Measurements from ENCODE around the gene ALDOB.

Gene ALDOB

DNA sequence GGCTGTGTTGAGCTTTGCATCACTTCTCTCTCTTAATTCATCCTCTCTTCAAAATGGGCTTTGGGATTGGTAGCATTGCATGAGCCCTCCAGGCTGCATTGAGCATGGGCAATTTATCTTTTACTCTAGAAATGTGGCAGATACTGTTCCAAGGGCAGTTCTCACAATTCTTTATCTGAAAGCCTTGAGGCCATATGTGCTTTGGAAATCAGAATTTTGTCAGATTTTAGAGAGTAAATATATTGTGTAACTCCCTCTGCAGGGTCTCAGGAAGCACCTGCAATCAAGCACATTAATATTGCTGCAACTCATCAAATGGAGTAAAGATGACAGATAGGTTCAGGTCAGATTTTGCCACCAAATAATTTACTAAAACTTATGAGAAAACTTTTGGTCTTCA, 17.6 kb downstream of the ALDOB start:
- H3K9me3 ChIP-seq (ENCODE audit: control insufficient read depth, low read length): peaks cover 21% of the 10 kb centered on the region
- H4K91ac ChIP-seq (ENCODE audit: low read length): no peak overlapping the region
- no peak overlapping the region for H3K9ac ChIP-seq (ENCODE audit: low read length)
- H3K14ac ChIP-seq (ENCODE audit: low read length in 2 of 2): no peak overlapping the region
- H3K4me3 ChIP-seq (ENCODE audit: insufficient read depth in 1 of 2, low read depth in 1 of 2, low read length in 2 of 2): no peak overlapping the region
- no peak overlapping the region for H2BK12ac ChIP-seq (ENCODE audit: low read length in 2 of 2)
- no peak overlapping the region for H3K27ac ChIP-seq (ENCODE audit: low read length, poor library complexity, severe bottlenecking)
- no peak overlapping the region for H3K4ac ChIP-seq (ENCODE audit: low read depth in 1 of 2, low read length in 2 of 2)
- no peak overlapping the region for H2AFZ ChIP-seq (ENCODE audit: low read depth, low read length)
- no peak overlapping the region for H2AK5ac ChIP-seq (ENCODE audit: low read length, severe bottlenecking)
- no peak overlapping the region for H2BK5ac ChIP-seq (ENCODE audit: low read depth, low read length, poor library complexity, severe bottlenecking)
- H3K4me2 ChIP-seq (ENCODE audit: low read length, poor library complexity, severe bottlenecking): no peak overlapping the region
- no peaks in the 10 kb centered on the region for H3K79me1 ChIP-seq (replicated peaks; ENCODE audit: low read length, poor library complexity, severe bottlenecking)
- no peak overlapping the region for H2BK15ac ChIP-seq (ENCODE audit: low read depth, poor library complexity, severe bottlenecking)
- no peak for DNase-seq
- H3K23ac ChIP-seq (ENCODE audit: low read length in 2 of 2): no peak overlapping the region
- no peak overlapping the region for H3K18ac ChIP-seq (ENCODE audit: low read depth in 1 of 2, low read length in 2 of 2)
- no peak overlapping the region for H4K8ac ChIP-seq (ENCODE audit: low read length)
- H3K27me3 ChIP-seq (ENCODE audit: control insufficient read depth in 1 of 2, insufficient read depth in 1 of 2, low read length in 2 of 2): no peaks in the 10 kb centered on the region
- no peaks in the 10 kb centered on the region for H3K4me1 ChIP-seq (ENCODE audit: control insufficient read depth, insufficient read depth, low read depth, low read length)
- H3K36me3 ChIP-seq (ENCODE audit: control insufficient read depth in 1 of 2, insufficient read depth in 2 of 2, low read depth in 1 of 2, low read length in 2 of 2): no peaks in the 10 kb centered on the region
- H2BK120ac ChIP-seq (ENCODE audit: low read depth, low read length): no peak overlapping the region

GRCh38 chr9:101417389-101417788, 18.2 kb downstream of the ALDOB start:
- Histone ChIP-seq H3K9me3 (ENCODE audit: control insufficient read depth, low read length) (peaks cover 26% of the 10 kb centered on the region), H3K4me3 (ENCODE audit: insufficient read depth in 1 of 2, low read depth in 1 of 2, low read length in 2 of 2) (no peak overlapping the region), H3K23ac (ENCODE audit: low read length in 2 of 2) (no peak overlapping the region), H2AFZ (ENCODE audit: low read depth, low read length) (no peak overlapping the region), H3K9ac (ENCODE audit: low read length) (no peak overlapping the region), H3K4me1 (ENCODE audit: control insufficient read depth, insufficient read depth, low read depth, low read length) (no peaks in the 10 kb centered on the region), H3K27ac (ENCODE audit: low read length, poor library complexity, severe bottlenecking) (no peak overlapping the region), H4K8ac (ENCODE audit: low read length) (no peak overlapping the region), H3K4ac (ENCODE audit: low read depth in 1 of 2, low read length in 2 of 2) (no peak overlapping the region), H2BK15ac (ENCODE audit: low read depth, poor library complexity, severe bottlenecking) (no peak overlapping the region), H3K4me2 (ENCODE audit: low read length, poor library complexity, severe bottlenecking) (no peak overlapping the region), H3K18ac (ENCODE audit: low read depth in 1 of 2, low read length in 2 of 2) (no peak overlapping the region), H2BK5ac (ENCODE audit: low read depth, low read length, poor library complexity, severe bottlenecking) (no peak overlapping the region), H2BK120ac (ENCODE audit: low read depth, low read length) (no peak overlapping the region), H3K14ac (ENCODE audit: low read length in 2 of 2) (no peak overlapping the region), H4K91ac (ENCODE audit: low read length) (no peak overlapping the region), H2AK5ac (ENCODE audit: low read length, severe bottlenecking) (no peak overlapping the region), H2BK12ac (ENCODE audit: low read length in 2 of 2) (no peak overlapping the region), H3K36me3 (ENCODE audit: control insufficient read depth in 1 of 2, insufficient read depth in 2 of 2, low read depth in 1 of 2, low read length in 2 of 2) (no peaks in the 10 kb centered on the region), H3K79me1 (replicated peaks; ENCODE audit: low read length, poor library complexity, severe bottlenecking) (no peaks in the 10 kb centered on the region), H3K27me3 (ENCODE audit: control insufficient read depth in 1 of 2, insufficient read depth in 1 of 2, low read length in 2 of 2) (no peaks in the 10 kb centered on the region)
- DNase-seq: no peak

DNA sequence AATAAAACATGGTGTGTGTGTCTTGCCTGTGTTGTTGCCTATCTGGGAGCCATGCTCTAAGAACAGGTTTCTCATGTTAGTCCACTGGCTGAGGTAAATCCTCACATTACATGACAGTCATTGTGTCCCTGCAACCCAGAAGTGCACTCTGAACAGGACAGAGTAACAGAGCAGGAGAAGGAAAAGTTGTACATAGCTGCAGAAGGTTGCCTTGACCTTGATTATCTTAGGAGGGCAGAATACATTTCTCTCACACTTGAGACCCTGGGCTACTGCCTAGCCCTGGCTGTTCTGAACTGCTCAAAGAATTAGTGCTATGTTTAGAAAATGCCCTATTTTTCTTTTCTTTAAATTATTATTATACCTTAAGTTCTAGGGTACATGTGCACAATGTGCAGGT, 20.0 kb downstream of the ALDOB start:
- DNase-seq: no peak
- H3K4me3 ChIP-seq (ENCODE audit: insufficient read depth in 1 of 2, low read depth in 1 of 2, low read length in 2 of 2): no peak overlapping the region
- no peaks in the 10 kb centered on the region for H3K27me3 ChIP-seq (ENCODE audit: control insufficient read depth in 1 of 2, insufficient read depth in 1 of 2, low read length in 2 of 2)
- no peak overlapping the region for H3K23ac ChIP-seq (ENCODE audit: low read length in 2 of 2)
- H4K8ac ChIP-seq (ENCODE audit: low read length): no peak overlapping the region
- no peaks in the 10 kb centered on the region for H3K36me3 ChIP-seq (ENCODE audit: control insufficient read depth in 1 of 2, insufficient read depth in 2 of 2, low read depth in 1 of 2, low read length in 2 of 2)
- H2BK12ac ChIP-seq (ENCODE audit: low read length in 2 of 2): no peak overlapping the region
- no peak overlapping the region for H2AK5ac ChIP-seq (ENCODE audit: low read length, severe bottlenecking)
- no peak overlapping the region for H3K18ac ChIP-seq (ENCODE audit: low read depth in 1 of 2, low read length in 2 of 2)
- no peak overlapping the region for H2BK5ac ChIP-seq (ENCODE audit: low read depth, low read length, poor library complexity, severe bottlenecking)
- H3K14ac ChIP-seq (ENCODE audit: low read length in 2 of 2): no peak overlapping the region
- no peak overlapping the region for H2BK120ac ChIP-seq (ENCODE audit: low read depth, low read length)
- no peak overlapping the region for H4K91ac ChIP-seq (ENCODE audit: low read length)
- no peak overlapping the region for H2BK15ac ChIP-seq (ENCODE audit: low read depth, poor library complexity, severe bottlenecking)
- H3K4me1 ChIP-seq (ENCODE audit: control insufficient read depth, insufficient read depth, low read depth, low read length): no peaks in the 10 kb centered on the region
- no peak overlapping the region for H3K4ac ChIP-seq (ENCODE audit: low read depth in 1 of 2, low read length in 2 of 2)
- H3K79me1 ChIP-seq (replicated peaks; ENCODE audit: low read length, poor library complexity, severe bottlenecking): no peaks in the 10 kb centered on the region
- H3K9ac ChIP-seq (ENCODE audit: low read length): no peak overlapping the region
- H3K9me3 ChIP-seq (ENCODE audit: control insufficient read depth, low read length): peaks cover 41% of the 10 kb centered on the region
- H3K27ac ChIP-seq (ENCODE audit: low read length, poor library complexity, severe bottlenecking): no peak overlapping the region
- no peak overlapping the region for H3K4me2 ChIP-seq (ENCODE audit: low read length, poor library complexity, severe bottlenecking)
- no peak overlapping the region for H2AFZ ChIP-seq (ENCODE audit: low read depth, low read length)

DNA sequence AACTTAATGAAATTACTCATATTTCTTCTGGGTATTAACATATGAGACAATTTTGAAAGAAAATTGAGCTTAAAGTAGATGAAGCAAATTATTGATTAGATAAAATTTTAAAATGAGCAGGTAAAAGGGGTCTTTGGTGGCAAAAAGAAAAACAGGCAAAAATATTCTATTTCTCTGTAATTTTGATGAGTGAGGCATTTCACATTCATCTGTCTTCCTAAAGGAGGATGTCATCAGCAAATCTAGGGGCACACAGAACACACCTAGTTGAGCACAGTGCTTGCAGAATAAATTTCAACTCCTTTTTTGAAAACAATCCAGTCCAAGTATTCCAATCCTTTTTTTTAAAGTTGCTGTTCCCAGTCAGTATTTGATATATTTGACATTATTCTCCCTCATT, 20.7 kb downstream of the ALDOB start:
- Histone ChIP-seq H2BK120ac (ENCODE audit: low read depth, low read length) (no peak overlapping the region), H2AK5ac (ENCODE audit: low read length, severe bottlenecking) (no peak overlapping the region), H3K14ac (ENCODE audit: low read length in 2 of 2) (no peak overlapping the region), H3K4me3 (ENCODE audit: insufficient read depth in 1 of 2, low read depth in 1 of 2, low read length in 2 of 2) (no peak overlapping the region), H2BK5ac (ENCODE audit: low read depth, low read length, poor library complexity, severe bottlenecking) (no peak overlapping the region), H3K79me1 (replicated peaks; ENCODE audit: low read length, poor library complexity, severe bottlenecking) (no peaks in the 10 kb centered on the region), H2AFZ (ENCODE audit: low read depth, low read length) (no peak overlapping the region), H3K27ac (ENCODE audit: low read length, poor library complexity, severe bottlenecking) (no peak overlapping the region), H3K23ac (ENCODE audit: low read length in 2 of 2) (no peak overlapping the region), H3K36me3 (ENCODE audit: control insufficient read depth in 1 of 2, insufficient read depth in 2 of 2, low read depth in 1 of 2, low read length in 2 of 2) (peaks cover 0 to 5% of the 10 kb centered on the region in 2 experiments), H2BK12ac (ENCODE audit: low read length in 2 of 2) (no peak overlapping the region), H3K4ac (ENCODE audit: low read depth in 1 of 2, low read length in 2 of 2) (no peak overlapping the region), H3K9me3 (ENCODE audit: control insufficient read depth, low read length) (peaks cover 48% of the 10 kb centered on the region), H3K18ac (ENCODE audit: low read depth in 1 of 2, low read length in 2 of 2) (no peak overlapping the region), H2BK15ac (ENCODE audit: low read depth, poor library complexity, severe bottlenecking) (no peak overlapping the region), H3K9ac (ENCODE audit: low read length) (no peak overlapping the region), H3K4me1 (ENCODE audit: control insufficient read depth, insufficient read depth, low read depth, low read length) (no peaks in the 10 kb centered on the region), H3K4me2 (ENCODE audit: low read length, poor library complexity, severe bottlenecking) (no peak overlapping the region), H3K27me3 (ENCODE audit: control insufficient read depth in 1 of 2, insufficient read depth in 1 of 2, low read length in 2 of 2) (no peaks in the 10 kb centered on the region), H4K8ac (ENCODE audit: low read length) (no peak overlapping the region), H4K91ac (ENCODE audit: low read length) (no peak overlapping the region)
- DNase-seq: no peak

All from mesenchymal stem cell (in vitro differentiated cells and primary cell).